Uterus (tissue), 4 donors: ENCODE measurements around the gene PTPRE. TPM values are rescaled to one million over a fixed set of nuclear protein-coding genes. Genes with fewer than 3 reads are reported as not detected.
A peak's percentile ranks its signal among the peaks of the same experiment; 100 is the strongest.

ENCODE experiments used
- DNase-seq, 2 donors: peaks; one replicate each; pipeline ENCODE4 v3.0.0-alpha.2; 2019 to 2020
- H3K27ac ChIP-seq, 2 donors: fragments of 200-600 bp; sonication (generic); 1 replicate in 1 of 2; 2 replicates in 1 of 2; pipeline ENCODE4 v1.5.1; 2016 to 2018
- H3K27me3 ChIP-seq, 2 donors: fragments of 200-600 bp; sonication (generic); one replicate each; pipeline ENCODE4 v1.5.1; 2018 to 2019; ENCODE audit warnings: control low read depth in 1 of 2
- H3K36me3 ChIP-seq, 2 donors: fragments of 200-600 bp; sonication (generic); one replicate each; pipeline ENCODE4 v1.5.1; 2019; ENCODE audit warnings: control low read depth in 1 of 2
- H3K4me1 ChIP-seq, 2 donors: fragments of 200-600 bp; sonication (generic); one replicate each; pipeline ENCODE4 v1.5.1; 2018 to 2019; ENCODE audit warnings: control low read depth in 1 of 2
- H3K4me3 ChIP-seq, 2 donors: fragments of 200-600 bp; sonication (generic); 1 replicate in 1 of 2; 2 replicates in 1 of 2; pipeline ENCODE4 v1.5.1; 2018 to 2019; ENCODE audit warnings: mild to moderate bottlenecking in 1 of 2
- H3K9me3 ChIP-seq, 2 donors: fragments of 200-600 bp; sonication (generic); one replicate each; pipeline ENCODE4 v1.5.1; 2019; ENCODE audit warnings: control low read depth in 1 of 2
- CTCF ChIP-seq, 4 experiments: fragments of 200-600 bp in 2 of 4; fragments of 450-650 bp in 2 of 4; sonication (generic) in 2 of 4; IDR thresholded peaks; one replicate each; pipeline ENCODE4 v1.5.1; 2016 to 2019; ENCODE audit warnings: antibody characterized with exemption in 4 of 4, mild to moderate bottlenecking in 2 of 4, moderate library complexity in 1 of 4
- POLR2A ChIP-seq, 2 donors: fragments of 450-650 bp; IDR thresholded peaks; one replicate each; pipeline ENCODE4 v1.6.1; 2016; ENCODE audit warnings: antibody characterized with exemption in 2 of 2, mild to moderate bottlenecking in 1 of 2, moderate library complexity in 1 of 2
- intact Hi-C: fragments of 100-400 bp; cut with DNase I; formaldehyde crosslinking; loops from one replicate; pipeline ENCODE4 v1.15.1; 2023; ENCODE audit warnings: low total_unique reads
- total RNA-seq, 4 donors: library from RNA; depleted of rRNA in 3 of 4; stranded (reverse); fragments of >200 nt in 3 of 4; gene quantifications; one replicate each; pipeline versions ENCODE4 v1.1.0 to v1.2.4, GENCODE V29; 2014 to 2023
- donor health status: DM: yes; HTN: yes; CAD: no.

Gene PTPRE
- total RNA-seq, 4 donors from 2014 or later, result 9.4 to 18.9 (median 16.3) TPM

GRCh38 chr10:128046156-128046952 lies 139.5 kb downstream of the PTPRE start:
- peak overlapping the region in 1 of 2 donors; percentile 24 for H3K27ac ChIP-seq

GRCh38 chr10:128046953-128047290 lies 140.0 kb downstream of the PTPRE start:
- H3K4me3 ChIP-seq, result no peak overlapping the region
- no peak for TF ChIP-seq CTCF (IDR thresholded peaks at IDR 0.05)
- no peak for TF ChIP-seq POLR2A (IDR thresholded peaks at IDR 0.05)
- no peak for DNase-seq
- no peaks in the 10 kb centered on the region for H3K9me3 ChIP-seq
- no peaks in the 10 kb centered on the region for H3K27me3 ChIP-seq
- H3K27ac ChIP-seq, result peak overlapping the region in 1 of 2 donors; percentile 24
- no peaks in the 10 kb centered on the region for H3K4me1 ChIP-seq
- no peaks in the 10 kb centered on the region for H3K36me3 ChIP-seq
- intact Hi-C loops, result no loop called here

More at GRCh38 chr10:128046156-128046952, 139.5 kb downstream of the PTPRE start:
- no peaks in the 10 kb centered on the region for H3K36me3 ChIP-seq
- no peak for DNase-seq
- TF ChIP-seq CTCF (IDR thresholded peaks at IDR 0.05), result no peak
- TF ChIP-seq POLR2A (IDR thresholded peaks at IDR 0.05), result no peak
- intact Hi-C loops, result no loop called here
- H3K27me3 ChIP-seq, result no peaks in the 10 kb centered on the region
- H3K4me1 ChIP-seq, result no peaks in the 10 kb centered on the region
- H3K4me3 ChIP-seq, result no peak overlapping the region
- H3K9me3 ChIP-seq, result no peaks in the 10 kb centered on the region

- Histone ChIP-seq H3K4me3 (no peak overlapping the region), H3K9me3 (no peaks in the 10 kb centered on the region), H3K36me3 (no peaks in the 10 kb centered on the region), H3K4me1 (no peaks in the 10 kb centered on the region), H3K27me3 (no peaks in the 10 kb centered on the region), H3K27ac (peak overlapping the region in 1 of 2 donors; percentile 34)
- TF ChIP-seq POLR2A (IDR thresholded peaks at IDR 0.05), result peak in 1 of 2 donors; percentile 36
- TF ChIP-seq CTCF (IDR thresholded peaks at IDR 0.05), result no peak
- DNase-seq, result peak in 1 of 2 donors; percentile 27
- intact Hi-C loops, result no loop called here
These were observed 140.4 kb downstream of the PTPRE start for GRCh38 chr10:128047351-128047750.

GRCh38 chr10:128047991-128048818 lies 141.3 kb downstream of the PTPRE start:
- Histone ChIP-seq H3K36me3 (no peaks in the 10 kb centered on the region), H3K9me3 (no peaks in the 10 kb centered on the region), H3K4me3 (no peak overlapping the region), H3K27me3 (no peaks in the 10 kb centered on the region), H3K27ac (no peak overlapping the region), H3K4me1 (no peaks in the 10 kb centered on the region)
- intact Hi-C loops, result no loop called here
- TF ChIP-seq CTCF (IDR thresholded peaks at IDR 0.05), result no peak
- no peak for TF ChIP-seq POLR2A (IDR thresholded peaks at IDR 0.05)
- no peak for DNase-seq

- Histone ChIP-seq H3K4me3 (no peak overlapping the region), H3K27ac (no peak overlapping the region)
- intact Hi-C loops, result no loop called here
These were observed 141.9 kb downstream of the PTPRE start for GRCh38 chr10:128048819-128049210.

More at GRCh38 chr10:128048819-128049210, 141.9 kb downstream of the PTPRE start:
- Histone ChIP-seq H3K27me3 (no peaks in the 10 kb centered on the region), H3K36me3 (no peaks in the 10 kb centered on the region), H3K9me3 (no peaks in the 10 kb centered on the region), H3K4me1 (no peaks in the 10 kb centered on the region)
- DNase-seq, result no peak
- no peak for TF ChIP-seq CTCF (IDR thresholded peaks at IDR 0.05)
- no peak for TF ChIP-seq POLR2A (IDR thresholded peaks at IDR 0.05)
